Fibroblast of pulmonary artery (primary cell): Measurements from ENCODE around the gene PLCG2.
A peak's percentile ranks its signal among the peaks of the same experiment; 100 is the strongest.

Source experiments
- DNase-seq: peaks from one replicate; pipeline ENCODE4 v3.0.0-alpha.2; 2010; ENCODE audit warnings: low read depth
- H3K4me3 ChIP-seq: replicated peaks from 2 replicates; pipeline ENCODE4 v1.5.1; 2011; ENCODE audit warnings: low read depth, mild to moderate bottlenecking, control low read depth, low read length, moderate library complexity
- TF ChIP-seq, protein P1 (sequence below): IDR thresholded peaks from 2 replicates; pipeline ENCODE4 v1.5.1; 2011; ENCODE audit warnings: mild to moderate bottlenecking, control low read depth, low read length, inconsistent platforms; ENCODE audit errors: missing control alignments

Gene PLCG2

DNA sequence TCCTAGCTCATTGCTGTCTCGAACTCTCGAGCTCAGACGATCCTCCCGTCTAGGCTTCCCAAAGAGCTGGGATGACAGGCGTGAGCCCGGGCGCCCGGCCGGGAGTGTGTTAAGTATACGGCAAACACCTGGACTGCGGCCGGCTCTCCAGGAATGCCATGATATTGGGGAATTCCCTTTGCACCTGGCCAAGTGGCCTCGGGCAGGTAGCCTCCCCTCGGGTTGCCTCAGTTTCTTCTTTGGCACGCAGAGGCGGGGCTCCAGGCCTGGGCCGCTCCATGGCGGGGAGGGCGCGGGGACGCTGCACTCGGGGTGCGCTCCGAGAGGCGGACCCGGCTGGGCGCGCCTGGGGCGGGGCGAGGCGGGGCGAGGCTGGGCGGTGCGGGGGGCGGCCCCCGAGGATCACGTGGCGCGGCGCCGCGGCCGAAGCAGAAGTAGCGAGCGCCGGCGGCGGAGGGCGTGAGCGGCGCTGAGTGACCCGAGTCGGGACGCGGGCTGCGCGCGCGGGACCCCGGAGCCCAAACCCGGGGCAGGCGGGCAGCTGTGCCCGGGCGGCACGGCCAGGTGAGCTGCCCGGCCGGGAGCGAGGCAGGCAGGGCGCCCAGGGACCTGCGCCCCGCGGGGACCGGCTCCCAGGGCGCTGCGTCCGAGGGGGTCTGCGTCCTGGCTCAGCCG is at the start of gene PLCG2:
Gene PLCG2, plus strand, starts transcription at position 431 of the 675 bp plus-strand sequence. CDS start 6,699 bp downstream, outside the sequence.
- peak within 1 kb of the TSS; percentile 40 for H3K4me3 ChIP-seq
- TF ChIP-seq, protein P1, sequence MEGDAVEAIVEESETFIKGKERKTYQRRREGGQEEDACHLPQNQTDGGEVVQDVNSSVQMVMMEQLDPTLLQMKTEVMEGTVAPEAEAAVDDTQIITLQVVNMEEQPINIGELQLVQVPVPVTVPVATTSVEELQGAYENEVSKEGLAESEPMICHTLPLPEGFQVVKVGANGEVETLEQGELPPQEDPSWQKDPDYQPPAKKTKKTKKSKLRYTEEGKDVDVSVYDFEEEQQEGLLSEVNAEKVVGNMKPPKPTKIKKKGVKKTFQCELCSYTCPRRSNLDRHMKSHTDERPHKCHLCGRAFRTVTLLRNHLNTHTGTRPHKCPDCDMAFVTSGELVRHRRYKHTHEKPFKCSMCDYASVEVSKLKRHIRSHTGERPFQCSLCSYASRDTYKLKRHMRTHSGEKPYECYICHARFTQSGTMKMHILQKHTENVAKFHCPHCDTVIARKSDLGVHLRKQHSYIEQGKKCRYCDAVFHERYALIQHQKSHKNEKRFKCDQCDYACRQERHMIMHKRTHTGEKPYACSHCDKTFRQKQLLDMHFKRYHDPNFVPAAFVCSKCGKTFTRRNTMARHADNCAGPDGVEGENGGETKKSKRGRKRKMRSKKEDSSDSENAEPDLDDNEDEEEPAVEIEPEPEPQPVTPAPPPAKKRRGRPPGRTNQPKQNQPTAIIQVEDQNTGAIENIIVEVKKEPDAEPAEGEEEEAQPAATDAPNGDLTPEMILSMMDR, result no peak
- peak; percentile 16 for DNase-seq

DNA sequence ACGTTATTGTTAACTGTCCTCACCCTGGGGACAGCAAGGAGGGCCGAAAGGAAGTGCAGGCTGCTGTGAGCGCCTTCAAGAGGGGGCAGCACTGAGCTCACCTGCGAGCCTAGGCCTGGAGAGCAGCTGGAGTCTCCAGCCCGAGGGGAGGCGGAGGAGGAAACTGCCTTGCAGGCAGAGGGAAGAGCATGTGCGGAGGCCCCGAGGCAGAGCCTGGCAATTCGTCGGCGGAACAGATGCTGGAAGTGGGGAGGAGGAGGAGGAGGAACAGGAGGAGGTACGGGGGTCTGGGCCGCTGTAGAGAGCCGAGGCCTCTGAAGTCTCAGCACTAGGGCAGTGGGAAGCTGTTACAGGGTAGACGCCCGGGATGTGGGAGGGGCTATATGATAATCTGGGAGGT is 49.6 kb upstream of the PLCG2 start:
- no peak overlapping the region for H3K4me3 ChIP-seq
- TF ChIP-seq, protein P1, result no peak
- DNase-seq, result no peak

DNA sequence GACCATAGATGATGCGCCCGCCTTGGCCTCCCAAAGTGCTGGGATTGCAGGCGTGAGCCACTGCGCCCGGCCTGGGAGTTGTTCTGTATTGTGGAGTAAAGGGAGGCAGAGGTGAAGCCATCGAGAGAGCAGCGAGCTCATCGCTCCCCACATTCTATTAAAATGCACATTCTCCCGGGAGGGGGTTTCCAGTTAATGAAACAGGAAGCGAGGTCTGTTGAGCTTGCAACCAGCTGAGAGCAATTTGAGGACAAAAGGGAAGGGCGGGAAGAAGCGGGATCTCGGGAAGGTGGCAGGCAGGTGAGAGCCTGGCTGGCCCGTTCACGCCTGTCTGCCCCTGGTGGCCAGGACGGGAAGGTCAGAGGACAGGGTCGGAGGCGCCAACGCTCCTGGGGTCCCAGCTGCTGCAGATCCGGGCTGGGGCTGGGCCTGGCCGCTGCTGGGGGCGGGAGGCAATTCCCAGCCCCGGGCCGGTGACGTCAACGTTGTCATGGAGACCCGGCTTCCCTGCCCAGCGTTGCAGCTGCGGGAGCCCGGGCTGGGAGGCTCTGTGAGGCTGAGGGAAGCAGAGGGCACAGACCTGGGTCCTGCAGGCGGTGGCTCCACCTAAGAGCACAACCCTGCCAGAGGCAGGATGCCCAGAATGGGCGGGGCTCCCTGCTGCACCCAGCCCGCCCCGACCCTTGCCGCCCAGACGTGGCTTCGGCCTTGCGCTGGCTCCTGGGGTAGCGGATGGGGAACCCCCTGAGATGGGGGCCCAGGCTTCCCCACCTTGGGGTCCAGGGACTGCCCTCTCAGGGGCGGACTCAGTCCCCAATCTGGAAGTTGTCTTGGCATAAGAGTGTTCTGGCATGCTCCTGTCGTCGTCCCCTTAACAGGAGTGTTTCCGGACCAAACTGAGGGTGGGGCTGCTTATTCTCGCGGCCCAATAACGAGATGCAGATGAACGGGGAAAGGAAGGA is 48.7 kb upstream of the PLCG2 start:
- H3K4me3 ChIP-seq, result peak overlapping the region; percentile 45
- TF ChIP-seq, protein P1, result peak; percentile 44
- peak; percentile 84 for DNase-seq

DNA sequence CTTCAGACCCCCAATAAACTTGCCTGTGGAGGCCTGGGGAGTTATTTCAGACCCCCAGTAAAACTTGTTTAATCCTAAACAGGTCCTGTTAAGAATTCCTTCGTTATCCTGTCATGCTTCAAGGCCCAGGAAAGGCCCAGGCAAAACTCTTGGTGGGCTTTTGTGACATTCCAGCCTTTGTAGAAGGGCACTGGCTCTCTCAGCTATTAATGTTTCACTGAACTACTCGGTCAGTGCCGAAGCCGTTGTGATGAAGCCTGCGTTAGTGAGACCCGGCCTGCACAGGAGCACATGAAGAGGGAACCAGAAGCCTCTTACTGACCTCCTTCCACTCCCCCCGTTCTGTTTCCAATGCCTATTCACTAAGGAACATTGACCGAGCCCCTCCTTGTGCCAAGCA is 47.4 kb upstream of the PLCG2 start:
- no peak overlapping the region for H3K4me3 ChIP-seq
- TF ChIP-seq, protein P1, result no peak
- no peak for DNase-seq

DNA sequence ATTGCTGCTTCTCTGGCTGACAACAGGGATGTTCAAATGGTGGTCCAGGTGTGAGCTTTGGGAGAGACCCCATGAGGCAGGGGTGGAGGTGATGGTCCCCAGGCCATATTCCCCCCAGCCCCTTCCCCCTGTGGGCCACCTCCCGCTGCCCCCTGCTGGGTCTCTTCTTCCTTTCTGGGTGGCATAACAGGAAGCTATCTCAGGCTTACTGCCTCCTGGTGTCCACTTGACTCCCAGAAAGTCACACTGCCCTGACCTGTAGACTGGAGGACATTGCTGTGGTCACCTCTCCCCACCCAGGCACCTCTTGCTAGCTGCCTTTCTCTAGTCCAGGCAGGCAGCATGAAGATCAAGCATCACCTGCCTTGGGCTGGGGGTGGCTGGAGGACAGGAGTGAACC is 46.4 kb upstream of the PLCG2 start:
- H3K4me3 ChIP-seq, result no peak overlapping the region
- DNase-seq, result no peak
- TF ChIP-seq, protein P1, result no peak

DNA sequence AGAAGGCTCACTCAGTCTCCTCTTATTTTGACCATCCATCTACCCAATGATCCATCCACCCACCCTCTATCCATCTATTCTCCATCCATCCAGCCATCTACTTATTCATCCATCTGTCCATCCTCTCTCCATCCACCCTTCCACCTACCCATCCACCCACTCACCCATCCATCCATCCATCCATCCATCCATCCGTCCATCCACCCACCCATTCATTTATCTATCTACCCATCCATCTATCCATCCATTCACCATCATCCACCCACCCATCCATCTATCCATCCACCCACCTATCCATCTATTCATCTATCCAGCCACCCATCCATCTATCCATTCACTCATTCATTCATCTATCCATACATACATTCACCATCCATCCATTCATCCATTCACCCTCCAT is 45.8 kb upstream of the PLCG2 start:
- no peak overlapping the region for H3K4me3 ChIP-seq
- TF ChIP-seq, protein P1, result no peak
- no peak for DNase-seq
